Stomach (tissue), 9 donors: Measurements from ENCODE around the gene CEP295NL. TPM values are rescaled to one million over a fixed set of nuclear protein-coding genes. Genes with fewer than 3 reads are reported as not detected.
"Not testable (repeated sequence)": the region's sequence is repeated elsewhere in the genome, so short reads cannot be mapped to it uniquely, and the experiment has no call there.

Experiments used
- DNase-seq, 2 donors: peaks; one replicate each; pipeline versions ENCODE4 v3.0.0 to v3.0.0-alpha.2; 2013 to 2019
- H3K27ac ChIP-seq, 5 donors: fragments of 200-600 bp in 4 of 5; sonication (generic) in 4 of 5; one replicate each; pipeline ENCODE4 v1.5.1; 2013 to 2019; ENCODE audit warnings: mild to moderate bottlenecking in 1 of 5, moderate library complexity in 1 of 5
- H3K27me3 ChIP-seq, 3 donors: fragments of 200-600 bp; sonication (generic); one replicate each; pipeline ENCODE4 v1.5.1; 2017 to 2019; ENCODE audit warnings: mixed run types in 1 of 3
- H3K36me3 ChIP-seq, 4 donors: fragments of 200-600 bp; sonication (generic); 1 replicate in 3 of 4; 2 replicates in 1 of 4; pipeline ENCODE4 v1.5.1; 2016 to 2019
- H3K4me1 ChIP-seq, 4 donors: fragments of 200-600 bp; sonication (generic); one replicate each; pipeline ENCODE4 v1.5.1; 2016 to 2019
- H3K4me3 ChIP-seq, 4 donors: fragments of 200-600 bp; sonication (generic) in 3 of 4; one replicate each; pipeline ENCODE4 v1.5.1; 2016 to 2019; ENCODE audit warnings: mild to moderate bottlenecking in 1 of 4
- H3K9me3 ChIP-seq, 4 donors: fragments of 200-600 bp; sonication (generic); one replicate each; pipeline ENCODE4 v1.5.1; 2016 to 2019
- EP300 ChIP-seq: sonication (generic); formaldehyde crosslinking; IDR thresholded peaks from one replicate; pipeline ENCODE4 v1.6.1; 2017; ENCODE audit warnings: antibody characterized with exemption
- POLR2A ChIP-seq, 4 donors: fragments of 450-650 bp; IDR thresholded peaks; one replicate each; pipeline ENCODE4 v1.6.1; 2016; ENCODE audit warnings: antibody characterized with exemption in 4 of 4, control low read depth in 2 of 4, mild to moderate bottlenecking in 1 of 4, moderate library complexity in 1 of 4
- POLR2AphosphoS5 ChIP-seq, 3 donors: sonication (generic); formaldehyde crosslinking; IDR thresholded peaks; one replicate each; pipeline ENCODE4 v1.6.1; 2016; ENCODE audit warnings: antibody characterized with exemption in 3 of 3
- WGBS, 5 donors: extraction: QIAGEN DNeasy Blood & Tissue Kit in 3 of 5; methylation state at CpG; one replicate each; pipeline versions ENCODE4 v1.1.5 to v1.1.7; 2013 to 2018; 5-methylcytosine and 5-hydroxymethylcytosine counted together
- intact Hi-C: fragments of 100-400 bp; cut with DNase I; formaldehyde crosslinking; loops from one replicate; pipeline ENCODE4 v1.15.1; 2023; ENCODE audit warnings: low total_unique reads
- polyA plus RNA-seq, 3 donors: library from polyadenylated mRNA; stranded (reverse); fragments of 200-250 nt; gene quantifications; one replicate each; pipeline ENCODE4 v1.2.3, GENCODE V29; 2013
- total RNA-seq, 5 donors: library from RNA; depleted of rRNA; stranded (reverse); fragments of >200 nt; gene quantifications; one replicate each; pipeline versions ENCODE4 v1.1.0 to v1.2.3, GENCODE V29; 2014 to 2016
- TF ChIP-seq, protein P1 (sequence below), 7 experiments: fragments of 450-650 bp in 4 of 7; fragments of 200-600 bp in 3 of 7; sonication (generic) in 3 of 7; IDR thresholded peaks; one replicate each; pipeline ENCODE4 v1.5.1; 2016 to 2019; ENCODE audit warnings: antibody characterized with exemption in 7 of 7, control low read depth in 2 of 7, mild to moderate bottlenecking in 1 of 7
- donor health status: healthy with polysubstance abuse.
- donor health status: Bipolar disorder and iron deficiency.
- donor health status: healthy.

Gene CEP295NL
- total and polyA plus RNA-seq, 8 donors = 0.31 to 23.9 (median 5.8) TPM; not detected in 1

DNA sequence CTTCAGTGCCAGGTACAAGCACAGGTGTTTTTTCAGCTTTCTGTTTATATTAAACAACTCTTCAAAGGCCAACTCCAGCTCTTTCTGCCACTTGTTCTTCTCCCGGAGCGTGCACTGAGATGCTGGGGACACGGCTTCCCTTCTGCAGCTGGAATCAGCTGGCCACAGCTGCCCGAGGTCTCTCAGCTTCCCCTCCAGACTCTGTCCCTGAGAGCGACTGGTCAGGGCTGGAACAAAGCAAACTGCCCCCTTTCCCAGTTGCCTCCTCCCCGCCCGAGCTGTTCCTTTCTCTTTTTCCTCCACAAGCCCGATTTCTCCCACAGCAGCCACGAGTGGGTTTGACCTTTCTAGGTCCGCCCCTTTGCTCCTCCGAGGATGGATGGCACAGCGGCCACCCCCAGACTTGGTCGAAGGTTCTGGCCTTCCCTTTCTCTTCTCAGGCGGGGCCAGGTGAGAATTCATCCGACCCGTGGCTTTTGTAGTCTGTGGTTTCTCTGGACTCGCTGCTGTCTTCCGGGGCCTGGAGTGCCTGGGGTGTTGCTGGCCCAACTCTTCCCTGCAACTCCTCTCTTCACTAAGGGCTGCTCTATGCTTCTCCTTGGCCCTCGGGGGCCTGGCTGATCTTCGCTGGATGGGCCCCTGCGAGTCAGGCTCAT is 11.5 kb downstream of the CEP295NL start:
- H3K4me3 ChIP-seq = no peak overlapping the region
- TF ChIP-seq, protein P1, sequence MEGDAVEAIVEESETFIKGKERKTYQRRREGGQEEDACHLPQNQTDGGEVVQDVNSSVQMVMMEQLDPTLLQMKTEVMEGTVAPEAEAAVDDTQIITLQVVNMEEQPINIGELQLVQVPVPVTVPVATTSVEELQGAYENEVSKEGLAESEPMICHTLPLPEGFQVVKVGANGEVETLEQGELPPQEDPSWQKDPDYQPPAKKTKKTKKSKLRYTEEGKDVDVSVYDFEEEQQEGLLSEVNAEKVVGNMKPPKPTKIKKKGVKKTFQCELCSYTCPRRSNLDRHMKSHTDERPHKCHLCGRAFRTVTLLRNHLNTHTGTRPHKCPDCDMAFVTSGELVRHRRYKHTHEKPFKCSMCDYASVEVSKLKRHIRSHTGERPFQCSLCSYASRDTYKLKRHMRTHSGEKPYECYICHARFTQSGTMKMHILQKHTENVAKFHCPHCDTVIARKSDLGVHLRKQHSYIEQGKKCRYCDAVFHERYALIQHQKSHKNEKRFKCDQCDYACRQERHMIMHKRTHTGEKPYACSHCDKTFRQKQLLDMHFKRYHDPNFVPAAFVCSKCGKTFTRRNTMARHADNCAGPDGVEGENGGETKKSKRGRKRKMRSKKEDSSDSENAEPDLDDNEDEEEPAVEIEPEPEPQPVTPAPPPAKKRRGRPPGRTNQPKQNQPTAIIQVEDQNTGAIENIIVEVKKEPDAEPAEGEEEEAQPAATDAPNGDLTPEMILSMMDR (IDR thresholded peaks at IDR 0.05) = no peak
- TF ChIP-seq POLR2A (IDR thresholded peaks at IDR 0.05) = no peak
- TF ChIP-seq EP300 = no peak
- no peak for TF ChIP-seq POLR2AphosphoS5 (IDR thresholded peaks at IDR 0.05)
- WGBS, 5 donors = 69 to 77% (median 76%) methylated on average over 21 of the region's 21 CpGs
- H3K27me3 ChIP-seq = no peaks in the 10 kb centered on the region
- peaks cover 21 to 96% (median 52%) of the 10 kb centered on the region in 4 donors for H3K4me1 ChIP-seq
- H3K9me3 ChIP-seq = no peaks in the 10 kb centered on the region
- peak overlapping the region in 4 of 5 donors; percentile 40 to 77 (median 61) for H3K27ac ChIP-seq
- intact Hi-C loops = no loop called here
- H3K36me3 ChIP-seq = peaks cover 0 to 3% (median 0%) of the 10 kb centered on the region in 4 donors
- no peak for DNase-seq

DNA sequence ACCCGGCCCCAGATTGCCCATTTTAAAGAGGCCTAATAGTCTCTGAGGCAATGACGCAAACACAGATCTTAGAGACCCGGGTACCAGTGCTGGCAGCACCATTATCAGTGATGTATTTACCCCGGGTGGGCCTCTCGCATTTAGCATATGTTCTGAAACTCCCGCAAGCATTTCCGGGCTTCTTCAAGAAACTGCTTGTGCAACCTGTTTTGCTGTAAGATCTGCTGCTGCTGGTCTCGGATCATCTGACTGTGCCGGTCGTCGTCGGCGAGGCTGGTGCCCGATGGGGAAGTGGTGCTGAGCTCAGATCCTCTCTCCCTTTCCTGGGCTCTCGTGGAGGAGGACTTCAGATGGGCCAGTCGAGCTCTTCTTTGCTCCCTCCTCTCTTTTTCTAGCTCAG is 12.5 kb downstream of the CEP295NL start:
- Histone ChIP-seq H3K27ac (peak overlapping the region in 4 of 5 donors; percentile 54 to 77 (median 61)), H3K4me3 (no peak overlapping the region), H3K36me3 (peaks cover 0 to 3% (median 0%) of the 10 kb centered on the region in 4 donors), H3K4me1 (peaks cover 14 to 96% (median 48%) of the 10 kb centered on the region in 4 donors), H3K9me3 (no peaks in the 10 kb centered on the region), H3K27me3 (no peaks in the 10 kb centered on the region)
- peak in 1 of 3 donors; percentile 28 for TF ChIP-seq POLR2AphosphoS5 (IDR thresholded peaks at IDR 0.05)
- TF ChIP-seq, protein P1 (IDR thresholded peaks at IDR 0.05) = no peak
- DNase-seq = peak; percentile 57 to 62
- WGBS, 5 donors = 75 to 82% (median 80%) methylated on average over 14 to 16 of the region's 16 CpGs
- intact Hi-C loops = no loop called here

DNA sequence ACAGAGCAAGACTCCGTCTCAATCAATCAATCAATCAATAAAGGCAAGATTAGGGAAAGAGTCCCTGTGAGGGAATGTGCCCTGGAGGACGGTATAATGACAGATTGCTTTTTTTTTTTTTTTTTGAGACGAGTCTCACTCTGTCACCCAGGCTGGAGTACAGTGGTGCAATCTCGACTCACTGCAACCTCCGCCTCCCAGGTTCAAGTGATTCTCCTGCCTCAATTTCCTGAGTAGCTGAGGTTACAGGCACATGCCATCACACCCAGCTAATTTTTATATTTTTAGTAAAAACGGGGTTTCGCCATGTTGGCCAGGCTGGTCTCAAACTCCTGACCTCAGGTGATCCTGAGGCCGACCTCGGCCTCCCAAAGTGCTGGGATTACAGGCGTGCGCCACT is 12.9 kb downstream of the CEP295NL start:
- intact Hi-C loops, H3K36me3 ChIP-seq, DNase-seq, H3K4me3 ChIP-seq, H3K9me3 ChIP-seq, H3K27me3 ChIP-seq: not testable (repeated sequence)
- Histone ChIP-seq H3K4me1 (peaks cover 16 to 96% (median 50%) of the 10 kb centered on the region in 4 donors), H3K27ac (peak overlapping the region in 4 of 5 donors; percentile 54 to 77 (median 61))
- WGBS, 5 donors = 86 to 96% (median 89%) methylated on average over 10 to 11 of the region's 11 CpGs

DNA sequence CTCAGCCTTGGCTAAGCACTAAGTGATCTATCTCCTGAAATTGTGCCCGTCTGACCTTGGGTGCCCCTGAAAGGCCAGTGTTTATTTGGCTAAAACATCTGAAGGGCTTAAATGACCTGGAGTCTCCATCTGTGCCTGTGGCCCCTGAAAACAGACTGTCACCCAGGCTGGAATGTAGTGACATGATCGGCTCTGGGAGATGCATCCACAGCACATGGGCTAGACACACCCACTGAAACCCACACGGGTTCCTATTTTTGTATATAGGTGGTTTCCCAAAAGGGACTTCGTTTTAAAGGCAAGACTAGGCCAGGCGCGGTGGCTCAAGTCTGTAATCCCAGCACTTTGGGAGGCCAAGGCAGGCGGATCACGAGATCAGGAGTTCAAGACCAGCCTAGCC is 13.5 kb downstream of the CEP295NL start:
- H3K4me3 ChIP-seq = no peak overlapping the region
- no peak for DNase-seq
- H3K27ac ChIP-seq = peak overlapping the region in 4 of 5 donors; percentile 54 to 77 (median 61)
- peaks cover 0 to 3% (median 0%) of the 10 kb centered on the region in 4 donors for H3K36me3 ChIP-seq
- 67 to 76% (median 69%) methylated on average over 8 of the region's 8 CpGs for WGBS, 5 donors
- no peak for TF ChIP-seq POLR2A (IDR thresholded peaks at IDR 0.05)
- no peak for TF ChIP-seq EP300
- no peak for TF ChIP-seq POLR2AphosphoS5 (IDR thresholded peaks at IDR 0.05)
- TF ChIP-seq, protein P1 (IDR thresholded peaks at IDR 0.05) = no peak
- H3K27me3 ChIP-seq = no peaks in the 10 kb centered on the region
- intact Hi-C loops = no loop called here
- H3K9me3 ChIP-seq = no peaks in the 10 kb centered on the region
- H3K4me1 ChIP-seq = peaks cover 22 to 96% (median 52%) of the 10 kb centered on the region in 4 donors

GRCh38 chr17:78888941-78889518 is 14.0 kb downstream of the CEP295NL start:
- no peak for DNase-seq
- H3K27ac ChIP-seq = peak overlapping the region in 3 of 5 donors; percentile 56 to 77 (median 66)
- 67 to 81% (median 72%) methylated on average over 10 of the region's 10 CpGs for WGBS, 5 donors
- intact Hi-C loops = no loop called here
- H3K9me3 ChIP-seq = no peaks in the 10 kb centered on the region
- TF ChIP-seq EP300 (no peak), POLR2A (IDR thresholded peaks at IDR 0.05) (no peak), POLR2AphosphoS5 (IDR thresholded peaks at IDR 0.05) (no peak)
- TF ChIP-seq, protein P1 (IDR thresholded peaks at IDR 0.05) = no peak
- no peaks in the 10 kb centered on the region for H3K27me3 ChIP-seq
- peaks cover 27 to 96% (median 55%) of the 10 kb centered on the region in 4 donors for H3K4me1 ChIP-seq
- H3K4me3 ChIP-seq = no peak overlapping the region
- H3K36me3 ChIP-seq = peaks cover 0 to 3% (median 0%) of the 10 kb centered on the region in 4 donors
